ENCODE measurements around the gene FFAR2. TPM values are rescaled to one million over a fixed set of nuclear protein-coding genes. Genes with fewer than 3 reads are reported as not detected.

FFAR2 gene
- total and polyA plus RNA-seq, 2 donors (not counting 3 experiments of a cell fraction or from before 2014, with no cell fraction given) = not detected

- DNase-seq (ENCODE audit: low read depth, low spot score) (no peak), FAIRE-seq (no peak)
- H3K79me2 ChIP-seq (ENCODE audit: control insufficient read depth, insufficient read depth, low read length) = no peaks in the 10 kb centered on the region
- no peak overlapping the region for H3K27ac ChIP-seq (ENCODE audit: insufficient read depth, low read depth, low read length)
- H3K4me2 ChIP-seq (ENCODE audit: insufficient read depth, low read length) = no peak overlapping the region
- no peaks in the 10 kb centered on the region for H3K36me3 ChIP-seq (ENCODE audit: control insufficient read depth in 2 of 2, extremely low read depth in 1 of 2, insufficient read depth in 2 of 2, low read length in 2 of 2)
- H2AFZ ChIP-seq (ENCODE audit: low read depth, low read length) = no peak overlapping the region
- no peaks in the 10 kb centered on the region for H3K27me3 ChIP-seq (ENCODE audit: control insufficient read depth in 2 of 2, insufficient read depth in 2 of 2, low read length in 2 of 2)
- intact Hi-C loops (cut with micrococcal nuclease) (no loop called here), dilution Hi-C loops (cut with MboI; ENCODE audit: extremely low pct_ligation_motif_present, low sequenced_read_pairs) (no loop called here)
- TF ChIP-seq MYC (IDR thresholded peaks at IDR 0.05; ENCODE audit: low read depth, low read length) (no peak), MAX (IDR thresholded peaks at IDR 0.05; ENCODE audit: insufficient read depth, insufficient read length) (no peak), FOS (IDR thresholded peaks at IDR 0.05; ENCODE audit: borderline replicate concordance, insufficient read depth, low read length) (no peak), GATA2 (IDR thresholded peaks at IDR 0.05; ENCODE audit: insufficient read depth, insufficient read length, low read depth, low read length) (no peak), POLR2AphosphoS5 (IDR thresholded peaks at IDR 0.05; ENCODE audit: insufficient read depth, low read depth, low read length) (no peak), POLR2A (IDR thresholded peaks at IDR 0.05; ENCODE audit: low read depth, low read length) (no peak), JUN (IDR thresholded peaks at IDR 0.05; ENCODE audit: borderline replicate concordance, insufficient read depth, insufficient read length, low read depth) (no peak), CTCF (IDR thresholded peaks at IDR 0.05; ENCODE audit: extremely low read depth in 1 of 2, insufficient read depth in 1 of 2, low read depth in 1 of 2, low read length in 2 of 2) (no peak), EZH2 (IDR thresholded peaks at IDR 0.05; ENCODE audit: borderline replicate concordance, low read depth, low read length, severe bottlenecking) (no peak)
- H3K4me1 ChIP-seq (ENCODE audit: control insufficient read depth, extremely low read depth, insufficient read depth, low read length) = no peaks in the 10 kb centered on the region
- POLR2A ChIA-PET = interaction anchor here (0.5 kb wide), 1 partner anchor 17 kb away, joined by 5 read pairs; no protein-coding TSS in a partner anchor
- BruUV-seq (replicated peaks) = no TSS peak
- H4K20me1 ChIP-seq (replicated peaks; ENCODE audit: control insufficient read depth, extremely low read depth, insufficient read depth, low read length) = no peaks in the 10 kb centered on the region
- no peaks in the 10 kb centered on the region for H3K9me1 ChIP-seq (replicated peaks; ENCODE audit: control insufficient read depth, extremely low read depth, insufficient read depth, low read length)
- no peak overlapping the region for H3K4me3 ChIP-seq (replicated peaks in 1 of 3; ENCODE audit: insufficient read depth in 1 of 3, low read depth in 1 of 3, low read length in 3 of 3)
- no peak overlapping the region for H3K9ac ChIP-seq (replicated peaks; ENCODE audit: extremely low read depth, insufficient read depth, low read length)
- CTCF ChIA-PET = interaction anchor here (1.5 kb wide), 2 partner anchors 12 to 145 kb away, joined by 6 to 8 read pairs; no protein-coding TSS in a partner anchor
- H3K9me3 ChIP-seq (replicated peaks; ENCODE audit: control insufficient read depth, insufficient read depth, low read length) = no peaks in the 10 kb centered on the region
Measured at GRCh38 chr19:35498220-35498619, 50.2 kb downstream of the FFAR2 start.
